SK-N-SH (cell line): Measurements from ENCODE around the gene ATXN2. TPM values are rescaled to one million over a fixed set of nuclear protein-coding genes. Genes with fewer than 3 reads are reported as not detected.

ENCODE experiments used
- CTCF ChIA-PET: fragments of 300-600, 350-600 bp; formaldehyde crosslinking; extraction: SDS; loops from one replicate; lab custom pipeline; 2021; lab: Yijun Ruan, JAX
- POLR2A ChIA-PET: fragments of 350-600 bp; sonication (Branson Sonifier 250); formaldehyde crosslinking; extraction: SDS; loops from one replicate; lab custom pipeline; 2020; ENCODE audit warnings: antibody characterized with exemption, inconsistent platforms; lab: Yijun Ruan, JAX
- DNase-seq: peaks from one replicate; pipeline ENCODE4 v3.0.0; 2012
- H2AFZ ChIP-seq: fragments of 200-600 bp; sonication (generic); 2 replicates; pipeline ENCODE4 v1.8.1; 2016; ENCODE audit warnings: antibody characterized with exemption, mild to moderate bottlenecking, low read depth
- H3F3A ChIP-seq: fragments of 200-600 bp; sonication (generic); replicated peaks from 2 replicates; pipeline ENCODE3; 2016; ENCODE audit warnings: antibody characterized with exemption, mild to moderate bottlenecking; ENCODE audit not compliant: insufficient read depth
- H3K27ac ChIP-seq, 2 experiments: fragments of 200-500 bp in 1 of 2; fragments of 200-600 bp in 1 of 2; sonication (Bioruptor generic) in 1 of 2; sonication (generic), shearing (Covaris generic) in 1 of 2; 2 replicates each; pipeline versions ENCODE4 v1.5.1 to v1.6.1; 2014 to 2016; ENCODE audit warnings: low read depth in 2 of 2, inconsistent platforms in 1 of 2, low read length in 1 of 2, mild to moderate bottlenecking in 1 of 2, mixed read lengths in 1 of 2
- H3K27me3 ChIP-seq: fragments of 200-600 bp; sonication (generic), shearing (Covaris generic); 2 replicates; pipeline ENCODE4 v1.6.1; 2016; ENCODE audit warnings: mixed run types; ENCODE audit not compliant: insufficient read depth
- H3K36me3 ChIP-seq, 2 experiments: fragments of 200-500 bp in 1 of 2; fragments of 200-600 bp in 1 of 2; sonication (Bioruptor generic) in 1 of 2; sonication (generic) in 1 of 2; replicated peaks in 1 of 2; 2 replicates each; pipeline versions ENCODE3 to v1.5.1; 2014 to 2016; ENCODE audit warnings: low read length in 1 of 2, mild to moderate bottlenecking in 1 of 2; ENCODE audit not compliant: insufficient read depth in 2 of 2, control insufficient read depth in 1 of 2
- H3K4me1 ChIP-seq, 2 experiments: fragments of 200-500 bp in 1 of 2; fragments of 200-600 bp in 1 of 2; sonication (Bioruptor generic) in 1 of 2; sonication (generic), shearing (Covaris generic) in 1 of 2; 2 replicates each; pipeline versions ENCODE4 v1.5.1 to v1.6.1; 2014 to 2016; ENCODE audit warnings: low read depth in 1 of 2, low read length in 1 of 2, mixed run types in 1 of 2; ENCODE audit not compliant: insufficient read depth in 2 of 2, control insufficient read depth in 1 of 2
- H3K4me2 ChIP-seq: fragments of 200-600 bp; sonication (generic), shearing (Covaris generic); 2 replicates; pipeline ENCODE4 v1.6.1; 2017; ENCODE audit warnings: mixed run types
- H3K4me3 ChIP-seq, 2 experiments: fragments of 200-500 bp in 1 of 2; fragments of 200-600 bp in 1 of 2; sonication (Bioruptor generic) in 1 of 2; sonication (generic), shearing (Covaris generic) in 1 of 2; 2 replicates each; pipeline versions ENCODE4 v1.5.1 to v1.8.1; 2014 to 2016; ENCODE audit warnings: low read depth in 2 of 2, inconsistent platforms in 1 of 2, low read length in 1 of 2, mild to moderate bottlenecking in 1 of 2, mixed read lengths in 1 of 2, moderate library complexity in 1 of 2
- H3K79me2 ChIP-seq: fragments of 200-600 bp; sonication (generic); 2 replicates; pipeline ENCODE4 v1.8.1; 2017; ENCODE audit warnings: mild to moderate bottlenecking; ENCODE audit not compliant: insufficient read depth
- H3K9ac ChIP-seq: fragments of 200-600 bp; sonication (generic); 2 replicates; pipeline ENCODE4 v1.6.1; 2017; ENCODE audit warnings: mixed run types
- H3K9me2 ChIP-seq: fragments of 200-600 bp; sonication (generic); 2 replicates; pipeline ENCODE4 v1.6.1; 2017; ENCODE audit warnings: mixed run types
- H3K9me3 ChIP-seq: fragments of 200-600 bp; sonication (generic); 2 replicates; pipeline ENCODE4 v1.6.1; 2017; ENCODE audit warnings: mixed run types, mild to moderate bottlenecking, moderate library complexity
- H4K20me1 ChIP-seq: fragments of 200-600 bp; sonication (generic); 2 replicates; pipeline ENCODE4 v1.6.1; 2017; ENCODE audit warnings: mild to moderate bottlenecking, mixed run types; ENCODE audit not compliant: insufficient read depth
- ELF1 ChIP-seq: IDR thresholded peaks from 2 replicates; pipeline ENCODE4 v1.4.0; 2012
- FOSL2 ChIP-seq: IDR thresholded peaks from 2 replicates; pipeline ENCODE4 v1.4.0; 2012; ENCODE audit warnings: low read depth, mild to moderate bottlenecking, moderate library complexity, borderline replicate concordance
- GATA2 ChIP-seq: sonication (generic); formaldehyde crosslinking; IDR thresholded peaks from 2 replicates; pipeline ENCODE4 v1.5.0; 2020; ENCODE audit warnings: mild to moderate bottlenecking, missing genetic modification reagents
- JUND ChIP-seq: IDR thresholded peaks from 2 replicates; pipeline ENCODE4 v1.4.0; 2012
- MXI1 ChIP-seq: IDR thresholded peaks from 2 replicates; pipeline ENCODE4 v1.6.1; 2012; ENCODE audit warnings: mild to moderate bottlenecking, low read depth, low read length, improper control_type of control experiment
- NFIC ChIP-seq: IDR thresholded peaks from 2 replicates; pipeline ENCODE4 v1.4.0; 2012; ENCODE audit warnings: borderline replicate concordance
- NRF1 ChIP-seq: IDR thresholded peaks from 2 replicates; pipeline ENCODE4 v1.6.1; 2012; ENCODE audit warnings: low read depth, mild to moderate bottlenecking, low read length
- RAD21 ChIP-seq: IDR thresholded peaks from 2 replicates; pipeline ENCODE4 v1.6.1; 2012; ENCODE audit warnings: mild to moderate bottlenecking, low read length
- RFX5 ChIP-seq: IDR thresholded peaks from 2 replicates; pipeline ENCODE4 v1.6.1; 2012; ENCODE audit warnings: mild to moderate bottlenecking, improper control_type of control experiment, low read length
- SIN3A ChIP-seq: IDR thresholded peaks from 2 replicates; pipeline ENCODE4 v1.6.1; 2012; ENCODE audit warnings: low read depth, mild to moderate bottlenecking, low read length, moderate library complexity, borderline replicate concordance
- TCF12 ChIP-seq: IDR thresholded peaks from 2 replicates; pipeline ENCODE4 v1.4.0; 2012
- TEAD4 ChIP-seq: IDR thresholded peaks from 2 replicates; pipeline ENCODE4 v1.4.0; 2012; ENCODE audit warnings: mild to moderate bottlenecking, borderline replicate concordance; ENCODE audit not compliant: insufficient read depth
- WGBS: methylation state at CpG from one replicate; pipeline ENCODE4 v1.1.6; 2017; ENCODE audit warnings: low lambda C conversion rate; 5-methylcytosine and 5-hydroxymethylcytosine counted together
- polyA plus RNA-seq, 3 experiments: library from polyadenylated mRNA; depleted of rRNA; stranded (reverse); fragments of >200 nt; gene quantifications; 2 replicates each; pipeline ENCODE4 v1.2.3, GENCODE V29; 2012
- TF ChIP-seq, protein P1 (sequence below): IDR thresholded peaks from 2 replicates; pipeline ENCODE4 v1.6.1; 2012; ENCODE audit warnings: mild to moderate bottlenecking, low read depth, low read length, moderate library complexity
- TF ChIP-seq, protein P2 (sequence below): IDR thresholded peaks from 2 replicates; pipeline ENCODE4 v1.4.0; 2012; ENCODE audit warnings: low read depth, borderline replicate concordance
- TF ChIP-seq, protein P3 (sequence below): fragments of 150-350 bp; IDR thresholded peaks from 2 replicates; pipeline ENCODE4 v1.6.1; 2016; ENCODE audit warnings: mild to moderate bottlenecking, low read depth, low read length
- TF ChIP-seq, protein P4 (sequence below): IDR thresholded peaks from 2 replicates; pipeline ENCODE4 v1.4.0; 2012; ENCODE audit warnings: low read depth, borderline replicate concordance
- TF ChIP-seq, protein P5 (sequence below): IDR thresholded peaks from 2 replicates; pipeline ENCODE4 v1.4.0; 2012; ENCODE audit warnings: low read depth
- TF ChIP-seq, protein P6 (sequence below): IDR thresholded peaks from 2 replicates; pipeline ENCODE4; 2012

Gene ATXN2
- polyA plus RNA-seq, 1 of the 3 experiments (the other 2 are of a cell fraction) = 35.7 TPM

DNA sequence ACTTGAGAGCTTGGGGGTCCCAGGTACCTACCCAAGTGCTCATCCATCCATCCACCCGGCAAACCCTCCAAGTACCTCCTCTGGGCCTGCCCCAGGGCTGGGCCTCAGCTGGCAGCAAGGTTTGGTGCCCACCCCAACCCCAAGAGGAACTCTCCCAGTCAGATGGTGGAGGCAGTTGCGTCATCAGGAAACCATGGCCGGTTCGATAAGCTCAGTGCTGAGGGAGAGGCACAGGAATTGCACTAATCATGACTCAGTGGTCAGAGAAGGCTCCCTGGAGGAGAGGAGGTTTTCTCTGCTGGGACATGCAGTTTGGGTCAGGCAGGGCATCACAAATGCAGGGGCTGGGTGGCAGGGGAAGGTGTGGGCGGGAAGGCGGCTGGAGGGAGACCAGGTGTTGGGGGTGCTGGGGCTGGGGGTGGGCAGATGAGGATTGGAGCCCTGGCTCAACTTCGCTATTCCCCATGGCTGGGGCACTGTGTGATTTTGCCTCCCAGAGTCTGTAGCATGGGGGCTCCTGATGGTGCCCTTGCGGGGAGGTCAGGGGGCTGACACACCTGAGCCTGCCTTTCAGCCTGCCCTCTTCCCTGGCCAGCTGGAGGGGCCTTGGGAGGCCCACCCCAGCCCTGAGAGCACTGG, 161.2 kb downstream of the ATXN2 start:
- Histone ChIP-seq H4K20me1 (peaks cover 100% of the 10 kb centered on the region), H2AFZ (no peak overlapping the region), H3K4me1 (peaks cover 33 to 39% of the 10 kb centered on the region in 2 experiments), H3F3A (peaks cover 43% of the 10 kb centered on the region), H3K4me2 (peak overlapping the region; percentile 30), H3K27ac (peak overlapping the region in 1 of 2 experiments; percentile 50; a peak in 2 of 4 replicates), H3K27me3 (no peaks in the 10 kb centered on the region), H3K9ac (no peak overlapping the region), H3K9me2 (no peaks in the 10 kb centered on the region), H3K9me3 (no peaks in the 10 kb centered on the region), H3K36me3 (peaks cover 6 to 8% of the 10 kb centered on the region in 2 experiments), H3K4me3 (no peak overlapping the region), H3K79me2 (peaks cover 100% of the 10 kb centered on the region)
- peak; percentile 37; the same call in 1 of the 2 replicates for TF ChIP-seq JUND
- TF ChIP-seq ELF1 = no peak
- peak; percentile 56; the same call in 1 of the 2 replicates for TF ChIP-seq FOSL2
- DNase-seq = no peak
- CTCF ChIA-PET = interaction anchor here (28.3 kb wide), 1 partner anchor 36 kb away, joined by 618 read pairs; the partner anchor contains the start of gene SH2B3
- WGBS = 57% methylated on average over 6 of the region's 8 CpGs
- POLR2A ChIA-PET = no interaction called here

DNA sequence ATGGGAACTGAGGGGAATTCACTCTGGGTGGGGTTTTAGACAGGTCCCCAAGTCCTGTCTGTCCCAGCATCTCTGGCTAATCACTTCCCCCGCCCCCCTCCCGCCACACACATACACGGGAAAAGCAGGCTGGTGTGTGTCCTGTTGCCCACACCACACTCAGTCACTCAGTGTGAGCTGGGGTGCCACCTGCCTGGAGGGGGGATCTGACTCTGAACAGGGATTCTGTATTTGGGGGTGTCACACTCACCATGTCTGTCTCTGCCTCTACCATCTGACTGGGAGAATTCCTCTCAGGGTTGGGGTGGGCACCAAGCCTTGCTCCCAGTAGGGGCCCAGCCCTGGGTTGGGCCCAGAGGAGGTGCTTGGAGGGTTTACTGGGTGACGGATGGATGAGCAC, 162.3 kb downstream of the ATXN2 start:
- Histone ChIP-seq H3K9ac (no peak overlapping the region), H3K4me2 (no peak overlapping the region), H3K27ac (peak overlapping the region in 1 of 2 experiments; percentile 50; a peak in 1 of 4 replicates), H4K20me1 (peaks cover 100% of the 10 kb centered on the region), H3K36me3 (peaks cover 0 to 10% of the 10 kb centered on the region in 2 experiments), H3K9me3 (no peaks in the 10 kb centered on the region), H3K9me2 (no peaks in the 10 kb centered on the region), H3F3A (peaks cover 42% of the 10 kb centered on the region), H2AFZ (no peak overlapping the region), H3K27me3 (no peaks in the 10 kb centered on the region), H3K4me1 (peaks cover 26 to 47% of the 10 kb centered on the region in 2 experiments), H3K4me3 (no peak overlapping the region), H3K79me2 (peaks cover 100% of the 10 kb centered on the region)
- WGBS = 73% methylated on average over 4 of the region's 4 CpGs
- ChIA-PET POLR2A (no interaction called here), CTCF (interaction anchor here (28.3 kb wide), 1 partner anchor 35 kb away, joined by 618 read pairs; the partner anchor contains the start of gene SH2B3)
- no peak for DNase-seq
- TF ChIP-seq, protein P1, sequence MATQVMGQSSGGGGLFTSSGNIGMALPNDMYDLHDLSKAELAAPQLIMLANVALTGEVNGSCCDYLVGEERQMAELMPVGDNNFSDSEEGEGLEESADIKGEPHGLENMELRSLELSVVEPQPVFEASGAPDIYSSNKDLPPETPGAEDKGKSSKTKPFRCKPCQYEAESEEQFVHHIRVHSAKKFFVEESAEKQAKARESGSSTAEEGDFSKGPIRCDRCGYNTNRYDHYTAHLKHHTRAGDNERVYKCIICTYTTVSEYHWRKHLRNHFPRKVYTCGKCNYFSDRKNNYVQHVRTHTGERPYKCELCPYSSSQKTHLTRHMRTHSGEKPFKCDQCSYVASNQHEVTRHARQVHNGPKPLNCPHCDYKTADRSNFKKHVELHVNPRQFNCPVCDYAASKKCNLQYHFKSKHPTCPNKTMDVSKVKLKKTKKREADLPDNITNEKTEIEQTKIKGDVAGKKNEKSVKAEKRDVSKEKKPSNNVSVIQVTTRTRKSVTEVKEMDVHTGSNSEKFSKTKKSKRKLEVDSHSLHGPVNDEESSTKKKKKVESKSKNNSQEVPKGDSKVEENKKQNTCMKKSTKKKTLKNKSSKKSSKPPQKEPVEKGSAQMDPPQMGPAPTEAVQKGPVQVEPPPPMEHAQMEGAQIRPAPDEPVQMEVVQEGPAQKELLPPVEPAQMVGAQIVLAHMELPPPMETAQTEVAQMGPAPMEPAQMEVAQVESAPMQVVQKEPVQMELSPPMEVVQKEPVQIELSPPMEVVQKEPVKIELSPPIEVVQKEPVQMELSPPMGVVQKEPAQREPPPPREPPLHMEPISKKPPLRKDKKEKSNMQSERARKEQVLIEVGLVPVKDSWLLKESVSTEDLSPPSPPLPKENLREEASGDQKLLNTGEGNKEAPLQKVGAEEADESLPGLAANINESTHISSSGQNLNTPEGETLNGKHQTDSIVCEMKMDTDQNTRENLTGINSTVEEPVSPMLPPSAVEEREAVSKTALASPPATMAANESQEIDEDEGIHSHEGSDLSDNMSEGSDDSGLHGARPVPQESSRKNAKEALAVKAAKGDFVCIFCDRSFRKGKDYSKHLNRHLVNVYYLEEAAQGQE = no peak
- TF ChIP-seq RAD21 (no peak), NRF1 (no peak), RFX5 (no peak), NFIC (no peak), MXI1 (no peak), TCF12 (no peak), GATA2 (CRISPR knock-in tag) (no peak), TEAD4 (no peak), SIN3A (no peak)
- TF ChIP-seq, protein P2, sequence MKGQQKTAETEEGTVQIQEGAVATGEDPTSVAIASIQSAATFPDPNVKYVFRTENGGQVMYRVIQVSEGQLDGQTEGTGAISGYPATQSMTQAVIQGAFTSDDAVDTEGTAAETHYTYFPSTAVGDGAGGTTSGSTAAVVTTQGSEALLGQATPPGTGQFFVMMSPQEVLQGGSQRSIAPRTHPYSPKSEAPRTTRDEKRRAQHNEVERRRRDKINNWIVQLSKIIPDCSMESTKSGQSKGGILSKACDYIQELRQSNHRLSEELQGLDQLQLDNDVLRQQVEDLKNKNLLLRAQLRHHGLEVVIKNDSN = no peak
- TF ChIP-seq, protein P3, sequence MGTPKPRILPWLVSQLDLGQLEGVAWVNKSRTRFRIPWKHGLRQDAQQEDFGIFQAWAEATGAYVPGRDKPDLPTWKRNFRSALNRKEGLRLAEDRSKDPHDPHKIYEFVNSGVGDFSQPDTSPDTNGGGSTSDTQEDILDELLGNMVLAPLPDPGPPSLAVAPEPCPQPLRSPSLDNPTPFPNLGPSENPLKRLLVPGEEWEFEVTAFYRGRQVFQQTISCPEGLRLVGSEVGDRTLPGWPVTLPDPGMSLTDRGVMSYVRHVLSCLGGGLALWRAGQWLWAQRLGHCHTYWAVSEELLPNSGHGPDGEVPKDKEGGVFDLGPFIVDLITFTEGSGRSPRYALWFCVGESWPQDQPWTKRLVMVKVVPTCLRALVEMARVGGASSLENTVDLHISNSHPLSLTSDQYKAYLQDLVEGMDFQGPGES = no peak
- TF ChIP-seq, protein P4, sequence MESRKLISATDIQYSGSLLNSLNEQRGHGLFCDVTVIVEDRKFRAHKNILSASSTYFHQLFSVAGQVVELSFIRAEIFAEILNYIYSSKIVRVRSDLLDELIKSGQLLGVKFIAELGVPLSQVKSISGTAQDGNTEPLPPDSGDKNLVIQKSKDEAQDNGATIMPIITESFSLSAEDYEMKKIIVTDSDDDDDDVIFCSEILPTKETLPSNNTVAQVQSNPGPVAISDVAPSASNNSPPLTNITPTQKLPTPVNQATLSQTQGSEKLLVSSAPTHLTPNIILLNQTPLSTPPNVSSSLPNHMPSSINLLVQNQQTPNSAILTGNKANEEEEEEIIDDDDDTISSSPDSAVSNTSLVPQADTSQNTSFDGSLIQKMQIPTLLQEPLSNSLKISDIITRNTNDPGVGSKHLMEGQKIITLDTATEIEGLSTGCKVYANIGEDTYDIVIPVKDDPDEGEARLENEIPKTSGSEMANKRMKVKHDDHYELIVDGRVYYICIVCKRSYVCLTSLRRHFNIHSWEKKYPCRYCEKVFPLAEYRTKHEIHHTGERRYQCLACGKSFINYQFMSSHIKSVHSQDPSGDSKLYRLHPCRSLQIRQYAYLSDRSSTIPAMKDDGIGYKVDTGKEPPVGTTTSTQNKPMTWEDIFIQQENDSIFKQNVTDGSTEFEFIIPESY = no peak
- TF ChIP-seq, protein P5, sequence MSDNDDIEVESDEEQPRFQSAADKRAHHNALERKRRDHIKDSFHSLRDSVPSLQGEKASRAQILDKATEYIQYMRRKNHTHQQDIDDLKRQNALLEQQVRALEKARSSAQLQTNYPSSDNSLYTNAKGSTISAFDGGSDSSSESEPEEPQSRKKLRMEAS = no peak
- TF ChIP-seq, protein P6, sequence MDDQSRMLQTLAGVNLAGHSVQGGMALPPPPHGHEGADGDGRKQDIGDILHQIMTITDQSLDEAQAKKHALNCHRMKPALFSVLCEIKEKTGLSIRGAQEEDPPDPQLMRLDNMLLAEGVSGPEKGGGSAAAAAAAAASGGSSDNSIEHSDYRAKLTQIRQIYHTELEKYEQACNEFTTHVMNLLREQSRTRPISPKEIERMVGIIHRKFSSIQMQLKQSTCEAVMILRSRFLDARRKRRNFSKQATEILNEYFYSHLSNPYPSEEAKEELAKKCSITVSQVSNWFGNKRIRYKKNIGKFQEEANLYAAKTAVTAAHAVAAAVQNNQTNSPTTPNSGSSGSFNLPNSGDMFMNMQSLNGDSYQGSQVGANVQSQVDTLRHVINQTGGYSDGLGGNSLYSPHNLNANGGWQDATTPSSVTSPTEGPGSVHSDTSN = no peak
